SK-N-SH treated with all-trans-retinoic acid at 6 μM for 48 hours (cell line): ENCODE measurements around the gene COL23A1.
"Not testable (repeated sequence)": the region's sequence is repeated elsewhere in the genome, so short reads cannot be mapped to it uniquely, and the experiment has no call there.

Experiments used
- ATAC-seq: fragments of 200-7000 bp; cut with Tn5 transposase; 3 replicates; pipeline ENCODE4 v1.9.1; 2020; ENCODE audit warnings: mild to moderate bottlenecking, moderate library complexity
- ARNTL ChIP-seq: fragments of 450-650 bp; formaldehyde crosslinking; IDR thresholded peaks from 2 replicates; pipeline ENCODE4 v1.5.0; 2020; ENCODE audit warnings: low read depth, mild to moderate bottlenecking, moderate library complexity, borderline replicate concordance
- CSDC2 ChIP-seq: fragments of 250-450 bp; sonication (Bioruptor Pico); IDR thresholded peaks from 2 replicates; pipeline ENCODE4 v1.5.0; 2020; ENCODE audit warnings: mild to moderate bottlenecking, moderate library complexity
- ESRRG ChIP-seq: fragments of 250-450 bp; sonication (Bioruptor Pico); IDR thresholded peaks from 2 replicates; pipeline ENCODE4 v1.6.1; 2021; ENCODE audit warnings: mild to moderate bottlenecking
- GLIS3 ChIP-seq: fragments of 250-450 bp; sonication (Bioruptor Pico); IDR thresholded peaks from 2 replicates; pipeline ENCODE4 v1.5.0; 2020; ENCODE audit warnings: mild to moderate bottlenecking, moderate library complexity
- ISL1 ChIP-seq: fragments of 250-450 bp; sonication (Bioruptor Pico); IDR thresholded peaks from 2 replicates; pipeline ENCODE4 v2.1.2; 2022; ENCODE audit warnings: mild to moderate bottlenecking, moderate library complexity
- PATZ1 ChIP-seq: fragments of 250-450 bp; sonication (Bioruptor Pico); IDR thresholded peaks from 2 replicates; pipeline ENCODE4 v1.8.0; 2020; ENCODE audit warnings: mild to moderate bottlenecking, moderate library complexity, borderline replicate concordance
- PPARA ChIP-seq: fragments of 250-450 bp; sonication (Bioruptor Pico); IDR thresholded peaks from 2 replicates; pipeline ENCODE4 v1.5.0; 2020; ENCODE audit warnings: mild to moderate bottlenecking, borderline replicate concordance
- RARB ChIP-seq: fragments of 250-450 bp; sonication (Bioruptor Pico); IDR thresholded peaks from 2 replicates; pipeline ENCODE4 v1.8.0; 2021; ENCODE audit warnings: mild to moderate bottlenecking, moderate library complexity
- SNAI2 ChIP-seq: fragments of 250-450 bp; sonication (Bioruptor Pico); IDR thresholded peaks from 2 replicates; pipeline ENCODE4 v1.5.0; 2020; ENCODE audit warnings: mild to moderate bottlenecking, moderate library complexity
- TCF4 ChIP-seq: fragments of 250-450 bp; sonication (Bioruptor Pico); IDR thresholded peaks from 2 replicates; pipeline ENCODE4 v1.8.0; 2021; ENCODE audit warnings: mild to moderate bottlenecking, moderate library complexity, borderline replicate concordance
- TOX ChIP-seq: fragments of 250-450 bp; sonication (Bioruptor Pico); IDR thresholded peaks from 2 replicates; pipeline ENCODE4 v1.8.0; 2021; ENCODE audit warnings: mild to moderate bottlenecking, moderate library complexity, borderline replicate concordance
- ZC3H10 ChIP-seq: fragments of 250-450 bp; sonication (Bioruptor Pico); IDR thresholded peaks from 2 replicates; pipeline ENCODE4 v1.5.1; 2021; ENCODE audit warnings: mild to moderate bottlenecking, moderate library complexity
- ZFP3 ChIP-seq: fragments of 250-450 bp; sonication (Bioruptor Pico); IDR thresholded peaks from 2 replicates; pipeline ENCODE4 v1.5.0; 2020; ENCODE audit warnings: mild to moderate bottlenecking, moderate library complexity
- ZFP30 ChIP-seq: fragments of 450-650 bp; formaldehyde crosslinking; IDR thresholded peaks from 2 replicates; pipeline ENCODE4 v1.5.0; 2022; ENCODE audit warnings: mild to moderate bottlenecking, moderate library complexity
- ZNF70 ChIP-seq: fragments of 450-650 bp; formaldehyde crosslinking; IDR thresholded peaks from 2 replicates; pipeline ENCODE4 v1.5.0; 2020; ENCODE audit warnings: mild to moderate bottlenecking, moderate library complexity
- ZNF8 ChIP-seq: fragments of 450-650 bp; formaldehyde crosslinking; IDR thresholded peaks from 2 replicates; pipeline ENCODE4 v1.5.0; 2020; ENCODE audit warnings: mild to moderate bottlenecking, moderate library complexity
- TF ChIP-seq, protein P1 (sequence below): fragments of 250-450 bp; sonication (Bioruptor Pico); IDR thresholded peaks from 2 replicates; pipeline ENCODE4 v1.5.1; 2021; ENCODE audit warnings: mild to moderate bottlenecking, moderate library complexity
- TF ChIP-seq, protein P2 (sequence below): fragments of 250-450 bp; sonication (Bioruptor Pico); IDR thresholded peaks from 2 replicates; pipeline ENCODE4 v1.5.0; 2020; ENCODE audit warnings: mild to moderate bottlenecking, moderate library complexity
- TF ChIP-seq, protein P3 (sequence below): fragments of 250-450 bp; sonication (Bioruptor Pico); IDR thresholded peaks from 2 replicates; pipeline ENCODE4 v1.5.1; 2020; ENCODE audit warnings: low read depth, mild to moderate bottlenecking, moderate library complexity

COL23A1 gene

GRCh38 chr5:178240341-178240741, 349.9 kb downstream of the COL23A1 start:
- ATAC-seq, result no peak
- TF ChIP-seq TCF4 (CRISPR knock-in tag), result no peak
- no peak for TF ChIP-seq ESRRG (CRISPR knock-in tag)
- no peak for TF ChIP-seq GLIS3 (CRISPR knock-in tag)
- no peak for TF ChIP-seq RARB
- no peak for TF ChIP-seq ZNF8 (CRISPR knock-in tag)
- no peak for TF ChIP-seq ZNF70 (CRISPR knock-in tag)
- TF ChIP-seq, protein P1, sequence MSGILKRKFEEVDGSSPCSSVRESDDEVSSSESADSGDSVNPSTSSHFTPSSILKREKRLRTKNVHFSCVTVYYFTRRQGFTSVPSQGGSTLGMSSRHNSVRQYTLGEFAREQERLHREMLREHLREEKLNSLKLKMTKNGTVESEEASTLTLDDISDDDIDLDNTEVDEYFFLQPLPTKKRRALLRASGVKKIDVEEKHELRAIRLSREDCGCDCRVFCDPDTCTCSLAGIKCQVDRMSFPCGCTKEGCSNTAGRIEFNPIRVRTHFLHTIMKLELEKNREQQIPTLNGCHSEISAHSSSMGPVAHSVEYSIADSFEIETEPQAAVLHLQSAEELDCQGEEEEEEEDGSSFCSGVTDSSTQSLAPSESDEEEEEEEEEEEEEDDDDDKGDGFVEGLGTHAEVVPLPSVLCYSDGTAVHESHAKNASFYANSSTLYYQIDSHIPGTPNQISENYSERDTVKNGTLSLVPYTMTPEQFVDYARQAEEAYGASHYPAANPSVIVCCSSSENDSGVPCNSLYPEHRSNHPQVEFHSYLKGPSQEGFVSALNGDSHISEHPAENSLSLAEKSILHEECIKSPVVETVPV (CRISPR knock-in tag), result no peak
- TF ChIP-seq ISL1 (CRISPR knock-in tag), result no peak
- no peak for TF ChIP-seq ZFP3

DNA sequence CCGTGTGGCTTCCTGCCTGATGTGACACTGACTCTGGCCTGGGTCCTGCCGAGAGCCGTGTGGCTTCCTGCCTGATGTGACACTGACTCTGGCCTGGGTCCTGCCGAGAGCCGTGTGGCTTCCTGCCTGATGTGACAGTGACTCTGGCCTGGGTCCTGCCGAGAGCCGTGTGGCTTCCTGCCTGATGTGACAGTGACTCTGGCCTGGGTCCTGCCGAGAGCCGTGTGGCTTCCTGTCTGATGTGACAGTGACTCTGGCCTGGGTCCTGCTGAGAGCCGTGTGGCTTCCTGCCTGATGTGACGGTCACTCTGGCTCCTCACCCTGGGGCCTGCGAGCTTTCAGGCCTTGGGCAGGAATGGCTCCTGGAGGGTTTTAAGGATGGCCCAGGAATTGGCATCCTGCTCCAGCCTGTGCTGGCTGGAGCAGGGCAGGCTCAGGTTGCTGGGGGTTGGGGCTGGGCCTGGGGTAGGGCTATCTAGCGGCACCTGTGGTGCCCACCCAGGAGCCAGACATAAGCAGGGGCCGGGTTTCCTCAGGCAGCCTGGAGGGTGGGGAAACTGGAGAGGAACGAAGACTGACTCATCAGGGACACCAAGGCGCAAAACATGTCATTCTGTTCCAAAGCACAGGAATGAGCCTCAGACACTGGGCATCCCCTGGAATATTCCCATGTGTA, 350.4 kb downstream of the COL23A1 start:
- not testable (repeated sequence) for ATAC-seq

DNA sequence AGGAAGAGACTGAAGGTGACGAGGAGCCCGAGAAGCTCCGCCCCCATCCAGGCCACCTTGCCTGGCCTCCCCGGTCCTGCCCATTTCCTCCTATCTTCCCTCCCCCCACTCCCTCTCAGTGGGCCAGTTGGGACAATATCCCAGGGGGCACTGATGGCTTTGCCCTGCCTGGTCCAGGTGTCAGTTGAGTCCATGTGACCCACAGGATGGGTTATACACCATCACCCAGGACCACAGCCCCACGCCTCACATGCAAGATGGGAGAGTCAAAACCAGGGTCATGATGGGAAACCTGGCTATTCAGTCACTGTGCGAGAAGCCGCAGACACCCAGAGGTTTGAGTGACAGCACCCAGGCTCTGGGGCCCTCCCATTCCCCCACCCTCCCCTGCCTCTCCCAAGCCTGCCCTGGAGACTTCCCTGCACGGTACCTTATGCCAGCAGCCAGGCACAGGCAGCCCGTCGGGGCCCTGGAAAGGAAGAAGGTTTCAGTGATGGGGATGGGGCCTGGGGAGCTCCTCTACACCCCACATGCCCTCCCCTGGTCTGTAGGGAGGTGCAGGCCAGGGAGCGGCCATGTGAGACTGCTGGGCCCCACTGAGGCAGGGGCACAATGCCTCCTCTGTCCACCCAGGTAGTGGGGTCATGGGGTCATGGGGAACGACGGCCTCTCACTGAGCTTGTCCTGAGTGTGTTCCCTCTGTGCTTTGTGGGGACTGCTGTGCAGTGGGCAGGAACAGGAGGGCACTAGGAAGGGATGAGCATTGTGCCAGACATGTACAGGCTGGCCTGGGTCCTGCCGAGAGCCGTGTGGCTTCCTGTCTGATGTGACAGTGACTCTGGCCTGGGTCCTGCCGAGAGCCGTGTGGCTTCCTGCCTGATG, 351.2 kb downstream of the COL23A1 start:
- no peak for ATAC-seq
- TF ChIP-seq, protein P2, sequence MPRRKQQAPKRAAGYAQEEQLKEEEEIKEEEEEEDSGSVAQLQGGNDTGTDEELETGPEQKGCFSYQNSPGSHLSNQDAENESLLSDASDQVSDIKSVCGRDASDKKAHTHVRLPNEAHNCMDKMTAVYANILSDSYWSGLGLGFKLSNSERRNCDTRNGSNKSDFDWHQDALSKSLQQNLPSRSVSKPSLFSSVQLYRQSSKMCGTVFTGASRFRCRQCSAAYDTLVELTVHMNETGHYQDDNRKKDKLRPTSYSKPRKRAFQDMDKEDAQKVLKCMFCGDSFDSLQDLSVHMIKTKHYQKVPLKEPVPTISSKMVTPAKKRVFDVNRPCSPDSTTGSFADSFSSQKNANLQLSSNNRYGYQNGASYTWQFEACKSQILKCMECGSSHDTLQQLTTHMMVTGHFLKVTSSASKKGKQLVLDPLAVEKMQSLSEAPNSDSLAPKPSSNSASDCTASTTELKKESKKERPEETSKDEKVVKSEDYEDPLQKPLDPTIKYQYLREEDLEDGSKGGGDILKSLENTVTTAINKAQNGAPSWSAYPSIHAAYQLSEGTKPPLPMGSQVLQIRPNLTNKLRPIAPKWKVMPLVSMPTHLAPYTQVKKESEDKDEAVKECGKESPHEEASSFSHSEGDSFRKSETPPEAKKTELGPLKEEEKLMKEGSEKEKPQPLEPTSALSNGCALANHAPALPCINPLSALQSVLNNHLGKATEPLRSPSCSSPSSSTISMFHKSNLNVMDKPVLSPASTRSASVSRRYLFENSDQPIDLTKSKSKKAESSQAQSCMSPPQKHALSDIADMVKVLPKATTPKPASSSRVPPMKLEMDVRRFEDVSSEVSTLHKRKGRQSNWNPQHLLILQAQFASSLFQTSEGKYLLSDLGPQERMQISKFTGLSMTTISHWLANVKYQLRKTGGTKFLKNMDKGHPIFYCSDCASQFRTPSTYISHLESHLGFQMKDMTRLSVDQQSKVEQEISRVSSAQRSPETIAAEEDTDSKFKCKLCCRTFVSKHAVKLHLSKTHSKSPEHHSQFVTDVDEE (CRISPR knock-in tag), result no peak
- TF ChIP-seq ZFP3 (no peak), CSDC2 (no peak), SNAI2 (no peak), ARNTL (CRISPR knock-in tag) (no peak), GLIS3 (CRISPR knock-in tag) (no peak)
- TF ChIP-seq, protein P3, sequence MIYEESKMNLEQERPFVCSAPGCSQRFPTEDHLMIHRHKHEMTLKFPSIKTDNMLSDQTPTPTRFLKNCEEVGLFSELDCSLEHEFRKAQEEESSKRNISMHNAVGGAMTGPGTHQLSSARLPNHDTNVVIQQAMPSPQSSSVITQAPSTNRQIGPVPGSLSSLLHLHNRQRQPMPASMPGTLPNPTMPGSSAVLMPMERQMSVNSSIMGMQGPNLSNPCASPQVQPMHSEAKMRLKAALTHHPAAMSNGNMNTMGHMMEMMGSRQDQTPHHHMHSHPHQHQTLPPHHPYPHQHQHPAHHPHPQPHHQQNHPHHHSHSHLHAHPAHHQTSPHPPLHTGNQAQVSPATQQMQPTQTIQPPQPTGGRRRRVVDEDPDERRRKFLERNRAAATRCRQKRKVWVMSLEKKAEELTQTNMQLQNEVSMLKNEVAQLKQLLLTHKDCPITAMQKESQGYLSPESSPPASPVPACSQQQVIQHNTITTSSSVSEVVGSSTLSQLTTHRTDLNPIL, result no peak

- TF ChIP-seq ZNF70 (CRISPR knock-in tag), result no peak
- TF ChIP-seq PATZ1 (CRISPR knock-in tag), result no peak
- no peak for TF ChIP-seq TOX (CRISPR knock-in tag)
- no peak for TF ChIP-seq ESRRG (CRISPR knock-in tag)
- no peak for TF ChIP-seq RARB
- TF ChIP-seq, protein P1 (CRISPR knock-in tag), result no peak
- no peak for TF ChIP-seq GLIS3 (CRISPR knock-in tag)
- TF ChIP-seq, protein P3, result no peak
- TF ChIP-seq ZC3H10 (CRISPR knock-in tag), result no peak
- no peak for TF ChIP-seq ISL1 (CRISPR knock-in tag)
- TF ChIP-seq ZNF8 (CRISPR knock-in tag), result no peak
- no peak for TF ChIP-seq PPARA (CRISPR knock-in tag)
- TF ChIP-seq SNAI2, result no peak
- TF ChIP-seq CSDC2, result no peak
- TF ChIP-seq ZFP3, result no peak
- no peak for TF ChIP-seq ZFP30 (CRISPR knock-in tag)
- no peak for ATAC-seq
These were observed 351.9 kb downstream of the COL23A1 start for GRCh38 chr5:178238313-178238635.
